VCaP (cell line): ENCODE data around the gene PAX6.

Source experiments
- H3K27ac ChIP-seq: fragments of 450-650 bp; 2 replicates; pipeline ENCODE4 v1.5.1; 2017
- TF ChIP-seq, protein P1 (sequence below): fragments of 450-650 bp; conservative IDR thresholded peaks from 2 replicates; pipeline ENCODE4 v1.5.1; 2017; ENCODE audit warnings: mild to moderate bottlenecking, moderate library complexity

Gene PAX6

DNA sequence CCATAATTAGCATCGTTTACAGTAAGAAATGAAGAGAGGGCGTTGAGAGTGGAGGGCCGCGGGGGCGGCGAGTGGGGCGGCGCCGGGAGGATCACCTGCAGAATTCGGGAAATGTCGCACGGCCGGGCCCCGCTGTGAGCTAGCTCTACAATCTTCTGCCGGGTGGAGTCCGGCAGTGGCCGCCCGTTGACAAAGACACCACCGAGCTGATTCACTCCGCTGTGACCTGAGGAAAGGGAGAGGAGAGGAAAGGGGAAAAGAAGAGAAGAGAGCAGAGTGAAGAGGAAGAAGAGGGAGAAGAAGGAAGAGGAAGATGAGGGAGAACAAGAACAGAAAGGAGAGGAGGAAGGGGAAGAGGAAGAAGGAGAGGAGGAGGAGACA lies 8.5 kb downstream of the PAX6 start:
- TF ChIP-seq, protein P1, sequence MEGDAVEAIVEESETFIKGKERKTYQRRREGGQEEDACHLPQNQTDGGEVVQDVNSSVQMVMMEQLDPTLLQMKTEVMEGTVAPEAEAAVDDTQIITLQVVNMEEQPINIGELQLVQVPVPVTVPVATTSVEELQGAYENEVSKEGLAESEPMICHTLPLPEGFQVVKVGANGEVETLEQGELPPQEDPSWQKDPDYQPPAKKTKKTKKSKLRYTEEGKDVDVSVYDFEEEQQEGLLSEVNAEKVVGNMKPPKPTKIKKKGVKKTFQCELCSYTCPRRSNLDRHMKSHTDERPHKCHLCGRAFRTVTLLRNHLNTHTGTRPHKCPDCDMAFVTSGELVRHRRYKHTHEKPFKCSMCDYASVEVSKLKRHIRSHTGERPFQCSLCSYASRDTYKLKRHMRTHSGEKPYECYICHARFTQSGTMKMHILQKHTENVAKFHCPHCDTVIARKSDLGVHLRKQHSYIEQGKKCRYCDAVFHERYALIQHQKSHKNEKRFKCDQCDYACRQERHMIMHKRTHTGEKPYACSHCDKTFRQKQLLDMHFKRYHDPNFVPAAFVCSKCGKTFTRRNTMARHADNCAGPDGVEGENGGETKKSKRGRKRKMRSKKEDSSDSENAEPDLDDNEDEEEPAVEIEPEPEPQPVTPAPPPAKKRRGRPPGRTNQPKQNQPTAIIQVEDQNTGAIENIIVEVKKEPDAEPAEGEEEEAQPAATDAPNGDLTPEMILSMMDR, result no peak
- no peak overlapping the region for H3K27ac ChIP-seq

DNA sequence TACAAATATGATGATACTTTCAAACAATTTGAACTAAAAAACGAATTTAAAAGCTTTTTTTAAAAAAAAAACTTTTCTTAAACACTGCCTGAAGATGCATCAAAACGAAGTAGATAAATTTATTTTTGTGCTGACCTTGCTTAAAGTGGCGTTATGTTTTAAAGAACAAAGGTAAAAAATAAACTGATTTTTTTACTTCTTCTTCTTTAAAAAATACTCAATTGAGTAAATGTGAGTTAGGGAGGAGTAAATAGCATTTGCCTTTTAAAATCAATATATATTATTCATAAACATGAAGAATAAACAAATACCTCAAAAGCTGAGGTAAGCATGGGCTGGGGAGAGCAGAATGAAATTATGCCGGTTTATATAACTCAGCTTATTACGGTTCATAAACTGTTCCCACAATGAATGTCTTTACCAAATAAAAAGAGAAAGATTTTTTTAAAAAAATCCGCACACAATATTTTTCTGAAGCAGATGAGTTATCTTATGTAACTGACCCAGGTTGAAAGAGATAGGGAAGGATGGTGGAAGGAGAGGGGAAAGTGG lies 9.0 kb downstream of the PAX6 start:
- TF ChIP-seq, protein P1, result no peak
- H3K27ac ChIP-seq, result no peak overlapping the region

DNA sequence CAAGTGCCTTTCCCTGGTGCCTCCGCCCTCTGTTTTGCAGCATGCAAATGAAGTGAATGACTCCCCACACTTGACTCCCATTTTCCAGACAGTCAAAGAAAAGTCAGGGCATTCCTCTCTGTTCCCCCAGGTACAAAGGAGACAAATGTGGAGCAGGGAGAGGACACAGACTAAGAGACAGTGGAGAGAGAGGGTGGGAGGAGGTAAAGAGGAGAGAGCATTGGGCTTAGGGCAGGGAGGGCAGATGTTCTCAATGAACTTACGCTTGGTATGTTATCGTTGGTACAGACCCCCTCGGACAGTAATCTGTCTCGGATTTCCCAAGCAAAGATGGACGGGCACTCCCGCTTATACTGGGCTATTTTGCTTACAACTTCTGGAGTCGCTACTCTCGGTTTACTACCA lies 9.8 kb downstream of the PAX6 start:
- TF ChIP-seq, protein P1, result no peak
- H3K27ac ChIP-seq, result no peak overlapping the region

DNA sequence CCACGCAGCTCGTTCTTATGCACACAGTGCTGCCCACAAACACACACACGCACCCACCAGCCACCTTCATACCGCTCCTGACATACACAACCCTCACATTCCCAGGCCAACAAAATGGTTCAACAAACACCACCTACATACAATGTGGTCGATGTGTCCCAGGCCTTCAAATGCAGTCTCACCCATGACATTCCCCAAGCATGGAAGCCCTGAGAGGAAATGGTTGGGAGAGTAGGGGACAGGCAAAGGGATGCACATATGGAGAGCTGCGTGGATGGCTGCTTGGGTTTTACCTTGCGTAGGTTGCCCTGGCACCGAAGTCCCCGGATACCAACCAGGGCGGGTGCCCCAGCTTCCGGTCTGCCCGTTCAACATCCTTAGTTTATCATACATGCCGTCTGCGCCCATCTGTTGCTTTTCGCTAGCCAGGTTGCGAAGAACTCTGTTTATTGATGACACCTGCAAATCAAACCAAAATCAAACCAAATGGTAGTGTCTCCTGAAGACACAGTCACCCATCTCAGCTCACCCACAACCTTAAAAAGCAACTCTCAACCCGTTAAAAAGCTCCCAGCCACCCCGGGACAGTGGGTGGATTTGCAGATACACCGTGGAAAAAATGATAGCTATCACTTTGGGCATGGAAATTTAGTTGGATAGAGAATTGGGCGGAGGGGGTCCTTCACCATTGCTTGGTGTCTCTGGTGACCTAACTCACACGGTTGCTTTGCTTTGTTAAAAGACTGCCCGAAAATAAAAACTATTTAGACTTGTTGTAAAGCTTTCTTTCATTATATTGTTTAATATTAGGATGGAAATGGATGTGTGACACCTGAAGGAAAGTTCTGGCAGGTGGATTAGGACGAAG lies 10.5 kb downstream of the PAX6 start:
- TF ChIP-seq, protein P1, result no peak
- H3K27ac ChIP-seq, result no peak overlapping the region

DNA sequence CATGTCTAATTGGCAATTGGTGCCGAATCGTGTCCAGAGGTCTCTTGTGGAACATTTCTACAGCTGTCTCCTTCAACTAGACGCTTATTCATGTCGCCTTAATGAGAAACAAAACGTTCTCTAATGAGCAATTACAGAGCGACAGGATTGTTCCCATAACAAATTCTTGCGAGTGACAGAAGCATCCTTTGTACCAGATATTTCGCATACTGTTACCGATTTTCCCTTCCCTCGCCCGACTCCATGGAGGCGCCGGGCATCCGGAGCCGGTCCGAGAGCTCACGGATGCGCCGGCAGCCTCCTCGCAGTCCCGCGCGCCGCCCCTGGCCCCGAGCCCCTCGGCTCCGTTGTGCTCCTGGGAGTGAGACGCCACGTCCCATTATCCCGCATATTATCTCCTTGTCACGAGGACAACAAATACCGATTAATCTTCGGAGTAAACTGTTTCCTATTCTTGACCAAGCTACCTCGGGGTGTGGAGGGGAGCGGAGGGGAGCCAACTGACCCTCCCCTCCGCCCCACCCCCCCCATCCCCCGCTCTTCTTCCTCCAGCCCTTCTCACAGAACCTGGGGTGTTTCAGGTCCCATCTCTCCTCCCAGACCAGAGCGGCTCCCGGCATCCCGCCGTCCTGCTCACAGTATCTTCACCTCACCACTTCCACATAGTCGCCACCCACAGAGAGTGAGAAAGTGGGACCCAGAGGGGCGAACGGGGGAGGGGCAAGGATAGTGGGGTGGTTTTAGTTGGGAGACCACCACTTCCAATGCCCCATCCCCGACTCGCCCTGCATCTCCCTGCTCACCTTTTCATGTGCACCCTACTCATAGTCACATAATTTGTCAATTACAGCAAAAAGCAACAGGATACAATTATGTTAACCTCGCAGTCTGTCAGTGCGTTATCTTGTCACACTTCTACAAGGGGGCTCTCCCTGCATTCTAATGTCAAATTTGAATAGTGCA lies 11.4 kb downstream of the PAX6 start:
- H3K27ac ChIP-seq, result no peak overlapping the region
- TF ChIP-seq, protein P1, result no peak

DNA sequence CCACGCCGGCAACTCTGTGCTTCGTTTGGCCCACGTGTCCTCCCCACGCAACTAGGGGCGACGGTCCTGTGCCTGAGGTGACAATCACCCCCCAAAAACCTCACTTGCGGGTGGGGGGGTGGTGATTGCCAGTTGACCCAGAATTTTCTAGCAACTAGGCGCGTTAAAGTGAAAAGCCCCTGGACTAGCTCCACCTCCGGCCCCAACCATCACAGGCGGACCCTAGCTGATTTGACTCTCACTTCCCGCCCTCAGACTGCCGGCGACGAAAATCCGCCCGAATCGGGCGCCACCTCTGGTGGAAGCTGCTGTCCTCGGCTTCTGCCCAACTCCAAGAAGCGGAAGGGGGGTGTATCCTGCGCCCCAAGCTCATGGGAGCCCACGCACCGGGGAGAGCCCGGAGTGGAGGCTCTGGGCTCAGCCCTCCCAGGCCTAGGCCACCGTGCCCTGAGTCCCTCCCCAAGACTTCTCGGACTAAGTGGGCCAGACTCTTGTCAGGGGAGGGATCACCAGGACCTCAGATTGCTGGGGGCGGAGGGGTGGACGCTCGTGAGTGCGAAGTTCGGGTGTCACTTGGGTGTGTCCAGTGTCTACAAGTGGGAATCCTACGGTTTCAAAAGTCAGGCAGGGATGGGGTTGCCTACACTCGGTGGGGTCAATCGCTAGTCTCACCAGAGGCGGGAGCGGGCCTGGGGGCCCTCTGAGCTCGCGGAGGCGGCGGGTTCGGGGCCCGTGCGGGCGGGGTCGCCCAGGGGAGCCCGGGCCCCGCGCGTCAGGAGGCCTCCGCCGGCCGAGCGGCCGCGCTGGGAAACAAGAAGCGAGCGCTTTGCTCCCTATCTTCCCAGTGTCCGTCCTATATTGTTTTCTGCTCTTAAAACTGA lies 12.3 kb downstream of the PAX6 start:
- TF ChIP-seq, protein P1, result no peak
- no peak overlapping the region for H3K27ac ChIP-seq
